ENCODE data around the gene FBN2.

FBN2 gene

DNA sequence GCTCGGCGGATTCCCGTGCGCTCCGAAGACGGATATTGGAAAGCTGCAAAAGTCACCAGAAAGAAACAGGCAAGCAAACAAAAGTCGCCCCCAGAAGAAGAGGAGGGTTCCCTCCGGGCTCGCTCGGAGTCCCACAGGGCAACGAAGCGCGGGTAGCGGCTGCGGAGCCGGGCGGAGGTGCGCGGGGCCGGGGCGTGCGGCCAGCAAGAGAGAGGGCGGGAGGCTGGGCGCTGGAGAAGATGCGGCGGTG is at the start of gene FBN2:
FBN2 (minus strand) TSS at position 246 of the 250 bp plus-strand sequence. CDS start 642 bp downstream, outside the sequence.
- no peak for DNase-seq

DNA sequence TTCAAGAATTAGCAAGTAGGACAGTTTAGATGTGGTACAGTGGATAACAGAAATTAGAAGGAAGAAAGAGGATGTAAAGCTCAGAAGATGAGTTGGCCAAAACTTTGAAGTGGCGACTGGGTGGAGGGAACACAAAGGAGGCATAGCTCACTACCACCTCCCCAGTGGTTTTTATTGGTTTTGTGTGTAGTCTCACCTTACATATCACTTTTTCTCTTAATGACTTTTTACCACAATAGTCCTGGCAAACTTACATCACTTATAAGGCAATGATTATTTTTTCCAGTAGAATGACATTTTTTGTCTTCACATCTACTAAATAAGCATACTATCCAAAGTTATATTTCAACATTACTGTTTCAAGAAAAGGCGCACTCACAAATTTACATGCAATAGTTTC is 49.2 kb upstream of the FBN2 start:
- DNase-seq: no peak

DNA sequence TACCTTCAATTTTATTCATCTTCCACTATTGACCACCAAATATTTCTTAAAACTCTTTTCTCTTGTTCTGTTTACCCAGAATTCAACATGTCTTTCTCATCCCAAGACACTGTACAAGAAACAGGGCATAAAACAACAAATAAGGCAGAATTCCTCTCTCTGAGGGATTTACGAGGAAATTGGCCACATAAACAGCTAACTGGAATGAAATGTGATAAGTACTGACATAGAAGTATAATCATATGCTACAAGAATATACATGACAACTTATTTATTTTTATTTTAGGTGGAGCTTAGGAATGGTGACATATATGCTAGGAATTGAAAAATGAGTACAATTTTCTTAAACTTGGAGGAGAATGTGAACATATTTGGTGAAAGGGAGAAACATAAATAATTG is 48.8 kb upstream of the FBN2 start:
- no peak for DNase-seq

DNA sequence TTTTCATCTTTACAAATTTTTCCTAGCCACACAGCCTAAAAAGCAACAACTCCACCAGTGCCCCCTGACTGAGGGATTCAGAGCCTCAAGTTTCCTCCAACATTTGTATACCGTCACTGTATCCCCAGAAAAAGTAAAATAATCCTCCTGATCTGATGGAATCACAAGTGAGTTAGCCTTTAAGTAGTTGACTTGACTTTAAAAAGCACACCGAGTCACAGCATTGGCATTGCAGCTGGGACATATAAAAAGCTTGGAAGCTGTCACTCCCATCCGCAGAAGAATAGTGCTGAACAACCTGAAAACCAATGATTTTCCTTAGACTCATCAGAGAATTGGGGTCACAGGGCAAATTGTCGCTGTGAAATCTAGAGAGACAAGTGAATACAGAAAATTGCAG is 41.6 kb upstream of the FBN2 start:
- no peak for DNase-seq

DNA sequence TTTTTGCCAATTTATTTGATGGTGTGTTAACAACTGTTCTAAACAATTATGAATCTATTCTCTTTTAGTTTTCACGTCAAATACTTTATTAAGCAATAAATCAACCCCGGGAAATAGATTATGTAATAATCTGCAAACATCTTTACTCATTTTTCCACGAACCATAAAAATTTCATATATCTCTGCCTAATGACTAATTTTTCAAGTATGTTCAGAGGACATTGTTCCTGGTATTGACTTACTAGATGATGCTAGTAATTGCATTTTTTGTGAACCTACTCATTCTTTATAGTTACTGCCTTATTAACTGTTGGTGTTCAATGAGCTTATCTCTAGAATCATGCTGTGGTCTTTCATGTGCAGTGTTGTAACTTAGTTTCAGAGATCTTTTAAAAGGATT is 41.0 kb upstream of the FBN2 start:
- no peak for DNase-seq

DNA sequence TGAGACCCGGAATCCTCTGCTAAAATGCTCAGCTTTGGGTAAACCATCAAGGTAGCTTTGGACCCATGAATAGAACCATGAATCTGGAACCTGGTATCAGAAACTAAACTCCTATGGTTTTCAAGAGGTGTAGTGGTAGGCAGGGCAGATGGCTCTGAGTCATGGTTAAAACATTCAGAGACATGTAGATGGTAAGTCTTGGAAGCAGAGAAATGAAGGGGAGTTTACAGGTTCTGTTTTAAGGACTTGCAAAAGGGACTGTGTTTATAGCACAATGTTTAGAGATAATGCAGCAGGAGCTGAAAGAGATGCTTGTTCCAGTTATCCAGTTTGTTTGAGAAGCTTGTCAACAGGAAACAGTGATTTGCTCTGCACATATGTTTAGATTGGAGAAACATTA is 36.0 kb upstream of the FBN2 start:
- no peak for DNase-seq

DNA sequence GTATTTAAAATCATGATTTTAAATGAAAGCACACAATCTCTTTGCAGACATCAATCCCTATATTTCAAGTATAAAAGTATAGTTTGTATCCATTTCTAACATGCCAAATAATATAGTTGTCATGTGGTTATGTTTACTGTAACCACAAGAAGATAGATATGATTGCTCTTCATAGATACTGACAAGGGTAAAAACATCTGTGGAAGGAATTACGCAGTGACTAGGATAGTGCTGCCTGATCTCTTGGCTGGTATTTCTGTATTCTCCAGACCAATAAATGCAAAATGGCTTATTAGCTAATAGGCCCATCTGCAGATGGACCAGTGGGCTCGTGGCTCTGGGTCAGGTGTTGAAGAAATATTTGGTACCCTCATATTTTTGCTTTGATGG is 34.9 kb upstream of the FBN2 start:
- DNase-seq: no peak

DNA sequence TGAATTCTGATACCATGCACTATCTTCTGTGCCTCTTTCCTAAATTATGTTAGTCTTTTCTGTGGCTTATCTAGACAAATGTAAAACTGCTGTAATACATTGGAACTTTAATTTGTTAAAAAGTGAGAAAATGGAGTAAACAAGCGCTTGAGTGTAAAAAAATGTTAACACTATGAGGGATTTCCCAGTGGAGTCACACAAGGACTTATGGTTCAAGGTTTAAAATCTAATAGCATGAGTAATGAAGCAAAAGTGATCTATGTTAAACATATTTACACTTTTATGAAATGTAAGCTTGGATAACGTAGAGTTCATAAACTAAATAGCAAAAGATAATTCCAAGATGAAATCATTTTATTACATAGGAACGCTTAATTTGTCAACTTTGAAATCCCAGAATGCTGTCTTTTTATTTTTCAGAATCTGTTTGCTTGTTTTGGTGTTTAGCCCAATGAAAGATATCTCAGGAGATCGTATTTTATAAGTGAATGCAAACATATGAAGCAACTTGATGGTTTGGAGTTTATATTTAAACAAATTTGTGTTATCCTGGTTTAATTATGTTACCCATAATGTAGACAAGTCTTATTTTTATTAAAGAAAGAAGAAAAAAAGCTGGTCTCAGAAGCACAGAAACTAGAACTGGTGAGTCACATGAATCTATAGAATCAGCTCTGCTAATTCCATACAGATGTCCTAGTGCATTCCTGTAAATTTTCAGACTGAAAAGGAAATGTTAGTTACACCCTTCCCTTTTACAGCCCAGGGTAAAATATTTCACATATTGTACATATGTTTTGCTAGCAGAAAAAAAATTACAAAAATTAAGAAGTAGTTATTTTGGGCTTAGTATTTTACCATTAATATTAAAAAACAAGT is 34.2 kb upstream of the FBN2 start:
- DNase-seq: no peak

DNA sequence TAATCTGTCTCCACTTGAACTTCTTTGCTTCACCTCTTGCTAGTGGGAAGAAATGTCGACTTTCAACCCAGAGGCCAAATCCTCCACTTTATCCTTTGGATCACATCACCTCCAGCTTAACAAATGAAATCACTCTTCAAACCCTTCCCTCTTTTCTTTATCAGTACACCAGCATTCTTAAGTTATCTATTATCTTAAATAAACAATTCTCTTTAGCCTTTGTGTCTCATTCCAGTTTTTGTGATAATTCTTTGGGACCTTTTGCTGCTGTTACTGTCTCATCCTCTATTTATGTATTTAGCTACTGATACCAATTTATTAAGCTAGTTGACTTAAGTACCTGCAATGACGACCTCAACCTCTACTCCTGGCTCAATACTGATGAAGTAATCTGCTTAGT is 28.1 kb upstream of the FBN2 start:
- no peak for DNase-seq

DNA sequence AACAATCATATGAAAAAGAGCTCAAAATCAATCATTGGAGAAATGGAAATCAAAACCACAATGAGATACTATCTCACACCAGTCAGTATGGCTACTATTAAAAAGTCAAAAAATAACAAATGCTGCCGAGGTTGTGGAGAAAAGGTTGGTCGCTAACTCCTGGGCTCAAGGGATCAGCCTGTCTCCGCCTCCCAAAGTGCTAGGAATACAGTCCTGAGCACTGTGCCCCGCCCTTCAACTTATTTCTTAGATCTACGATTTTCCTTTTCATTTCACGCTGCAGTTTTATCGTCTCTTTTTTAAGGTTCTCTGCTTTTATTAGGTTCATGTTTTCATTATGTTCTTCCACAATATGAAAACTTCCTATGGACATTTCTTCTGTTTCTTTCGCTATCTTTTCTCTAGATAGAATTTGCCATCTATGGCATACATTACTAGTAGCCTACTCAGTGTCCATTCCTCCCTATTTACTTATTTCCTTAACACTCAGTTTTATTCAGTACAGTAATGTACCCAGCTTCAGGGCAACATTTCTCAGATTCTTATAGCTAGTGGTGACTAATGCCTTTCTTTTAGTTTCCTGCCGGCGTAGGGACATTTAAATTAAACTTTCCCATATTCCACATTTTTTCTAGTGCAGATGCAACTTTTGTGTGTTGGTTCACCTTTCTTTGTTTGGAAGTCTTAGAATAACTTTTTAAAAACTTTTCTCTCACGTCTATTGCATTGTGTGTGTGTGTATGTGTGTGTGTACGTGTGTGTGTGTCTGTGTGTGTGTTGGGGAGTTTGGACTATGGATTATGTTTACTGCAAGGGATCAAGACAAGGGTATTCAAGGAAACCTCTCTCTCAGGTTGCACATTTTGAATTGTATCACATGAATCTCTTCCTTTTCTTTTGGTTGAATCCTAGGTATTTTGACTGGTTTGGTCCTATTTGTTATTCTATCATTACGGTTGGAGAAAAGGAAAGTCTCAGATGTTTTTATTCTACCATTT is 21.6 kb upstream of the FBN2 start:
- DNase-seq: no peak

DNA sequence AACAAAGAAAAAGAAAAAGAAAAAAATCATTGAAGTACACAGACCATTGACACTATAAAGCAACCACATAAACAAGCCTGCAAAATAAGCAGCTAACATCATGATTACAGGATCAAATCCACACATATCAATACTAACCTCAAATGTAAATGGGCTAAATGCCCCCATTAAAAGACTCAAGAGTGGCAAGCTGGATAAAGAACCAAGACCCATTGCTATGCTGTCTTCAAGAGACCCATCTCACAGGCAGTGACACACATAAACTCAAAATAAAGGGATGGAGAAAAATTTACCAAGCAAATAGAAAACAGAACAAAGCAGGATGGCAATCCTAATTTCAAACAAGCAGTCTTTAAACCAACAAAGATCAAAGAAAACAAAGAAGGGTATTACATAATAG is 15.7 kb upstream of the FBN2 start:
- no peak for DNase-seq

DNA sequence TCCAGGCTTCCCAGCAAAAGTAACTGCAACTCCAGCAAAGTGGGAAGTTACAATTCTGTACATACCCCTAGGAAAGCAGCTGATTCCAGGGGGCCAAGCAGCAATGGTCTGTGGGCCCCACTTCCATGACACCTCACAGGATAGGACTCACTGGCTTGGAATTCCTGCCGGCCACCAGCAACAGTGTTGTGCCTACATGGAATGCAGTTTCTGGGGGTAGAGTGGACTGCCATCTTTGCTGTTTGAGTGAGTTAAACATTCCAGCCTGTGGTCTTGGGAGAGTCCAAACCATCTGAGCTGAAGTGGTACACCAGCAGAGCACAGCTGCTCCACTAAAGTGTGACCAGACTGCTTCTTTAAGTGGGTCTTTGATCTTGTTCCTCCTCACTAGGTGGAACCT is 13.4 kb upstream of the FBN2 start:
- DNase-seq: no peak

DNA sequence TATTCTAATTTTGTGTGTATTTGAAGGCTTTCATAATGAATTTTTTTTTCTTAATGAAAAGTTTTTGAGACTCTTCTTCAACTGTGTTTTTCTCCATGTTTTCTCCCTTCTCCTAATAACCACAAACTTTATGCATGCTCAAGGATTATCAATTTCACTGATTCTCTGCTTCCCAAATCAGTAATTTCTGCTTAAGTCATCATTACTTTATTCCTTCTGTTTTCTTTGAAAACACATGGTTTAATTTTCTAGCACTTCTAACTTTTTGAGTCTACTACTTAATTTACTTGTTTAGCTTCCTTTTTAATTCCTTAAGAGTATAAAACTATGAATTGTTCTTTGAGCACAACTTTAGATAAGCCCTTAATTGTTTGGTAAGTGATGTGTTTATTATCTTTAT is 11.5 kb upstream of the FBN2 start:
- no peak for DNase-seq

DNA sequence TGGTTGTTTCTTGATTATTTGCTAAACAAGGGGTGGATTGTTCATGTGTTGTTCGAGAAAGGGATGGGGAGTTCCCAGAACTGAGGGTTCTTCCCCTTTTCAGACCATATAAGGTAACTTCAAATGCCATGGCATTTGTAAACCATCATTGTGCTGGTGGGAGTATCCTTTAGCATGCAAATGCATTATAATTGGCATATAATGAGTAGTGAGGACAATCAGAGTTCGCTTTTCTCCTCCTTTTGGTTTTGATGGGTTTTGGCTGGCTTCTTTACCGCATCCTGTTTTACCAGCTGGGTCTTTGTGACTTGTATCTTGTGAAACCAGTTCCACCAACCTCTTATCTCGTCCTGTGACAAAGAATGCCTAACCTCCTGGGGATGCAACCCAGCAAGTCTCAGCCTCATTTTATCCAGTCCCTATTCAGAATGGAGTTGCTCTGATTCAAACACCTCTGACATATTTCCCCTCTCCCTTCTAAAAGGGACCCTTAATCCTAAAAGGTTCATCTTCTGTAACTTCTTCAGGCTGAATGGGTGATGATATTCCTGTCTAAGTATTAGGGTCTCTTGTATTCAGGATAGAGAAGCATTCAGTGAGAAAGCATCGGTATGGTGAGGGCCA is 8.7 kb upstream of the FBN2 start:
- DNase-seq: no peak

DNA sequence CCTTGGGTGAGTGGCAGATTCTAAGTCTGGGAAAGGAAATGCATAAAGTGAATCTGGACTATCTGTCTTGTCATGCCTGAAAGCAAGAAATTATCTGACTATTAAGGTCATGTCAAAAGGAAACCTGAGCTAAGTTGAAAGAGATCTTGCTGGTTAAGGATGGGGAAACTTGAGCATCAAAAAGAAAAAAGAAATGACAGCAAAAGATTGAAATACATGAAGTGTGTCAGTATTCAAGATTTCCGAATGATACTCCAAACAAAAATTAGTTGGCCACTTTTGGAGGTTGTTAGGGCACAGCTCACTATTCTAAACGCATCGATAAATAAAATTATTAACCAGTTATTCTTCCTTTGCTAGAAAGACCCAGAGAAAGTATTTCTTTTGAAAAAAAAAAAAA is 3.3 kb upstream of the FBN2 start:
- no peak for DNase-seq

DNA sequence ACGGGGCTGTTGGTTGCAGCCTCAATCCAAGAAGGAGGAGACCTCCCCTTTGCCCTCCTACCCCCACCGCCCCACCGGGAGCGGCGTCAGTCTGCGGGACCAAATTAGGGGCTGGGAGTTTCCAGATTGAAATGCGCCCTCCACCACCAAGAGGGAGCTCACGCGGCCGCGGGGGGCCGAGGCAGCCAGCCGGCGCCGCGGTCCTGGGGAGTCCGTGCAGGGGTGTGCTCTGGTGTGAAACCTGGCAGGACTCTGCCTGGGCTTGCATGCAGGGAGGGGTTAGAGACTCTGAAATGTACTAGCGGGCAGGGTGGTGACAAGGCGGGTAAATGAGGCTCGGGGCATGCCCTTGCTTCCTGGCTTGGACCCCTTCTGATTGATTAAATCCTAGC is 989 bp upstream of the FBN2 start:
- DNase-seq: no peak

DNA sequence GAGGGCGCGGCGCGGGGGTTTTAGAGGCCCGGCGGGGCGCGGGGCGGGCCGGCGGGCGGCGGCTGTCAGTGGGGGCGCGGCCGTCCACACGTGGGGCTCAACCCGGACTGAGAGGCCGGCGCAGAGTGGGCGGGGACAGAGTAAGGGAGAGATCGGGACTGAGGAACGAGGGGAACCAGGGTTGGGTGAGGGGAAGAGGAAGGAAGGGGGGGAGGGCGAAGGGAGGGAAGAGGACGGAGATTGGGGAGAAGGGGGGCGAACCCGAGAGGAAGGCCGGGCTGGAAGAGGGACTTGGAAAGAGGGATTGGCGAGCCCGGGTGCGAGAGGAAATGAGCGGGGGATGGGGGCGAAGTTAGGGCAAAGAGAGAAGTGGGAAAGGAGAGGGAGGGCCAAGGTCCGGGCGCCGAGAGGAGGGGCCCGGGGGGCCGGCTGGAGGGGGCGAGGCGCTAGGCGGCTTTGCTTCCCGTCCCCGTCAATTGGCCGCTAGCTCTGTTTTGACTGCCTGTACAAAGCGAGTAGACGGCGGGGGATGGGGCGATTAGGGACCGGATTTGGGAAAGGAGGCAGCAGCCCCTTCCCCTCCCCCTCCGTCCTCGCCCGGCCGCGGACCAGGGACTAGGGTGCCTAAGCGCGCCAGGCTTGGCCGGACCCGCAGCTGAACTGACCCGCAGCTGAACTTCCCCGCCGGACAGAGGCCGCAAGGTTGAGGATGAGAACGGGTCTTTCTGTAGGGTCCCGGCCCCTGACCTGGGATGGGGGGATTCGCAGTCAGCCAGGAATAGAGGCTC is 399 bp upstream of the FBN2 start:
- no peak for DNase-seq

DNA sequence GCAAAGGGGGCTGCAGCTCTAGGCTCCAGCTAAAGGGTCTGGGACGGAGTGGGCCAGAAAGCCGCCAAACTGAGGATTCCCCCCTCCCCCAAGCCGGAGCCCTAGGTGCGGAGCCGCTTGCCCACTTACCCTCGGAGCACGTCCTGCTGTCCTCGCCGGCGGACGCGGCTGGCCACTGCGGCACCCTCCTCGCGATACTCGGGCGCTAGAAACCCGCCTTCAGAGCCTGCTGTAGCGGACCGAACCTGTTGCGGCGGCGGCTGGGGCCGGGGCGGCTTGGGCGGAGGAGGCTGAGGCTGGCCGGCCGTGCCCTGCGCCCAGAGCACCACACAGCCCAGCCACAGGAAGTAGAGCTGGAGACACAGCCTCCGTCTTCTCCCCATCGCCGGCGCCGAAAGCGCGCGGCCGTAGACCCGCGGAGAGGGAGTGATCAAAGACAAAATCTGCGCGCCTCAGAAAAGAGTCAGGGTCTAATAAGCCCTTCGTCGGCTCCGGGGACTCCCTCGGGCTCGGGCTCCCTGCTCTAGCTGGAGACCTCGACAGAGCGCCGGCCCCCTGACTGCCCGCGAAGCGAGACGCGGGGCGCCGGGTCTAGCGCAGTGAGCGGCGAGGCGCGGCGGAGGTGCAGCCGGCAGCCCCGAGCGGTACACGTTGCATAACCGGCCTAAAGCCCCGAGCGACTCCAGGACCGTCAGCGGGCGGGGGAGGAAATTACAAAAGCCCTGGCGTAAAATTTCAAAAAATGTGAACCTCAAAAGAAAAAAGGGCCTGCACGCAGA is 635 bp downstream of the FBN2 start:
- no peak for DNase-seq

DNA sequence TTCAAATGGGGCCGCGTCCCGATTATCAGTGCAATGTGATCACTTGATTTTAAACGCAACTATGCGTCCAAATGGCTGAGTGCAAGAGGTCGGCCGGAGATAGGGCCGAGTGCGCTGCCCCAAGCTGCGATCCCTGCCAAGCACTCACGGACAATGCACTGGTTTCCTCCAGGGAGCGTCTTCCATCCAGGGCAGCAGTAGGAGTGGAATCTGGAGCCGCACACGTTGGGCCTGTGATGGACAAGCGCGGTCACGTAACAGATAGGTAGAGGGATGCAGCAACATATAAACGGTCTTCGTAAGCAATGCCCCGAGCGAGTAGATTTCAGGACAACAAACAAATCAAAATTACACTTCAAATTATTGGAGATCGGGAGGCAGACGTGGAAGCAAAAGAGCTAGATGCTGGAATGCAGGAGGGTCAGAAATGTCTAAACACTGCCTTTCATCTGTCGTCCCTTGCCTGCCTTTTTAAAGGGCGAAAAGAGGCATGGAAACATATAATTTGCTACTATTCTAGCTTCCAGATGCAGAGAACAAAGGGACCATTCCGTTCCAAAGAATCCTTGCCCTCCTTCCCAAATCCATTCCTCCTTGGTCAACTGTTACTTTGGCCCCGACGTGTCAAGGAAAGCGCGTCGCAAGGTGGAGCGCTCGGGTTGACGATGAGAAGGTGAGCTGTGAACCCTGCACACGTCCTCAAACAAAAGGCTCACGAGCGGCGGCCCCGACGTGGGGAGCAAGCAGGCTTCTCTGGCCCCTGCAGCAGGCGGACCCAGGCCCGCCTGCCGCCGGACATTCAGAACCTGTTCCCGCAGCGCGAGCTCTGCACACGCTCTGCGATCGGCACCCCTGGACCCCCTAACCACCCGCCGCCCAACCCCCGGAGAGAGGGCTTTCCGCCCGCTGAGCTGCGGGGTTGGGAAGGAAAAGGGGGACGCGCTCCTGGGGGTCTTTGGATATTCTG is 1.5 kb downstream of the FBN2 start:
- DNase-seq: no peak

DNA sequence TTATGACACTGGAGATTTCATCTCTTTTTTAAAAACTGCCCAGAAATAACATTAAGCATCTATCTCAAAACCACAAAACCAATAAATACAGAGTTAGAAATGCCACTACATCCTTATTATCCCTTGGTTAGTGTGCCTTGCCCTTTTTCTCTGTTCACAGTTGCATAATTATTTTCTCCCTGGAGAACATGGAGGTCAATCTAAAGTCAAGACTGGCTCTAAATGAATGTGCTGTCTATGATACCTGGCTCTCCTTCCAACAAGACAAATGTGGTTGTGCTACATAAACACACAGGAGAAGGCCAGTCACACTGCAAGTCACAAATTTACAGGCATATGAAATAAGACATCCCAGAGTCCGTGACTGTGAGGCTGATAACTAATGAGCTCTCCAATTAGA is 2.8 kb downstream of the FBN2 start:
- no peak for DNase-seq

DNA sequence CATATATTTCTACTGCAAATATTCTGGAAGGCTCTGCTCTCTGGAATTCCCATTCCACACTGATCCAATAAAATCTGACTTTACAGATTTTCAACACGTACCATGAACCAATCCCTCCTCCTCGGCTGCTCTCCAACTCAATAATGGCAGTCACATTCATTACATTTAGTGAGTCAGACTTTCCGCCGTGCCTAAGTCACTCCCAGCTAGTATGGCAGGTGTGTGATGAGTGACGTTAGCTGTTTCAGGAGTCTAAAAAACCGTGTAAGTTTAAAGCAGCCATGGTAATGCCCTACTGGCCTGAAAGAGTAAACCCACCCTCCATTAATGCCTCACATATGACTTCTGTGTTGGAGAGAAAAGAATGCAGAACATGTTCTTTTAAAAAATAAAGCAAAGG is 3.3 kb downstream of the FBN2 start:
- no peak for DNase-seq

Measured in stimulated activated naive CD4-positive, alpha-beta T cell (primary cell).